Adrenal gland (tissue), 5 donors: ENCODE results near the gene ZGLP1.

Experiments
- POLR2A ChIP-seq, 2 donors: fragments of 450-650 bp; IDR thresholded peaks; one replicate each; pipeline ENCODE4 v1.6.1; 2017; ENCODE audit warnings: antibody characterized with exemption in 2 of 2, mild to moderate bottlenecking in 2 of 2, moderate library complexity in 1 of 2
- TF ChIP-seq, protein P1 (sequence below), 6 experiments: fragments of 450-650 bp in 4 of 6; fragments of 200-600 bp in 2 of 6; sonication (generic) in 1 of 6; IDR thresholded peaks; 1 replicate in 5 of 6; 2 replicates in 1 of 6; pipeline versions ENCODE4 v1.5.1 to v1.8.0; 2016 to 2021; ENCODE audit warnings: antibody characterized with exemption in 6 of 6, mild to moderate bottlenecking in 2 of 6, moderate library complexity in 1 of 6
- donor health status: DM: no; HTN: no; CAD: no.

DNA sequence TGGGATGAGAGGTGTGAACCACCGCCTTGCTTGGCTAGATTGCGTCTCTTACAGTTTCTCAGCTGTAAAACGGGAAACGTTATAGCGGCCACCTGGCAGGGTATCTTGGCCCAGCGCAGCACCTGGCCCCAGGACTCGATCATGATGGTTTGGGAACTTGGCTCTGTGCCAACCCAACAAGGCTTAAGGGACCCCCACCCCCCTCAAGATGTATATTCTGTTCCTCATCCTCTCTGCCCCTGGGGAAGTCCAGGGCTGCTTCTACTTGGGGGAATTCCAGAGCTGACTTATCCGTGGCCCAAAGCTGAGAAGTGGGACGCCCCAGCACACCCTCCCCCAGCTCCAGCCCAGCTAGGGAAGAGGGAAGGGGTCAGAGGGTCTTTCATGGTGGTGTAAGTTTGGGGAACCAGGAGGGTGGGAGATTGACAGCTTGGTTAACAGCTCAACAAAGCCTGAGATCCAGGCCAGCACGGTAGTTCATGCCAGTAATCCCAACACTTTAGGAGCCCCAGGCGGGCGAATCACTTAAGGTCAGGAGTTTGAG is 38.0 kb downstream of the ZGLP1 start:
- TF ChIP-seq, protein P1, sequence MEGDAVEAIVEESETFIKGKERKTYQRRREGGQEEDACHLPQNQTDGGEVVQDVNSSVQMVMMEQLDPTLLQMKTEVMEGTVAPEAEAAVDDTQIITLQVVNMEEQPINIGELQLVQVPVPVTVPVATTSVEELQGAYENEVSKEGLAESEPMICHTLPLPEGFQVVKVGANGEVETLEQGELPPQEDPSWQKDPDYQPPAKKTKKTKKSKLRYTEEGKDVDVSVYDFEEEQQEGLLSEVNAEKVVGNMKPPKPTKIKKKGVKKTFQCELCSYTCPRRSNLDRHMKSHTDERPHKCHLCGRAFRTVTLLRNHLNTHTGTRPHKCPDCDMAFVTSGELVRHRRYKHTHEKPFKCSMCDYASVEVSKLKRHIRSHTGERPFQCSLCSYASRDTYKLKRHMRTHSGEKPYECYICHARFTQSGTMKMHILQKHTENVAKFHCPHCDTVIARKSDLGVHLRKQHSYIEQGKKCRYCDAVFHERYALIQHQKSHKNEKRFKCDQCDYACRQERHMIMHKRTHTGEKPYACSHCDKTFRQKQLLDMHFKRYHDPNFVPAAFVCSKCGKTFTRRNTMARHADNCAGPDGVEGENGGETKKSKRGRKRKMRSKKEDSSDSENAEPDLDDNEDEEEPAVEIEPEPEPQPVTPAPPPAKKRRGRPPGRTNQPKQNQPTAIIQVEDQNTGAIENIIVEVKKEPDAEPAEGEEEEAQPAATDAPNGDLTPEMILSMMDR (IDR thresholded peaks at IDR 0.05): no peak
- no peak for TF ChIP-seq POLR2A (IDR thresholded peaks at IDR 0.05)
